DLD1 (cell line): ENCODE data around the gene COPRS.
"Not testable (repeated sequence)": the region's sequence is repeated elsewhere in the genome, so short reads cannot be mapped to it uniquely, and the experiment has no call there.

ENCODE experiments used
- in situ Hi-C: cut with HindIII; loops from 2 replicates; pipeline ENCODE4 v1.10.0; 2017; ENCODE audit warnings: low sequenced_read_pairs

COPRS gene

DNA sequence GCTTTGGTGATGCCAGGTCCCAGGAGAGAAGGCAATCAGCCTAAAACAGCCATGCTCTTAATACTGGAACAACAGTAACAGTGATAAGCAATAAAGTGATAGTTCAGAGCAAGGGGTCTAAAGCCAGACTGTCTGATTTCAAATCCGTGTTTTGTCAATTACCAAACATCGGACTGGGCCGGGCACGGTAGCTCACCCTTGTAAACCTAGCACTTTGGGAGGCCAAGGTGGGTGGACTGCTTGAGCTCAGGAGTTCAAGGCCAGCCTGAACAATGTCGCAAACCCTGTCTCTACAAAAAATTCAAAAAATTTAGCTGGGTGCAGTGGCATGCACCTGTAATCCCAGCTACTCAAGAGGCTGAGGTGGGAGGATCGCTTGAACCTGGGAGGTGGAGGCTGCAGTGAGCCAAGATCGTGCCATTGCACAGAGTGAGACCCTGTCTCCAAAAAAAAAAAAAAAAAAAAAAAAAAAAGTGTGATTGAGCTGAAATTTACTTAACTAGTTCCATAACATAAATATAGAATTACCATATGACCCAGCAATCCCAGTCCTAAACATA is 5.1 kb downstream of the COPRS start:
- in situ Hi-C loops, result no loop called here

DNA sequence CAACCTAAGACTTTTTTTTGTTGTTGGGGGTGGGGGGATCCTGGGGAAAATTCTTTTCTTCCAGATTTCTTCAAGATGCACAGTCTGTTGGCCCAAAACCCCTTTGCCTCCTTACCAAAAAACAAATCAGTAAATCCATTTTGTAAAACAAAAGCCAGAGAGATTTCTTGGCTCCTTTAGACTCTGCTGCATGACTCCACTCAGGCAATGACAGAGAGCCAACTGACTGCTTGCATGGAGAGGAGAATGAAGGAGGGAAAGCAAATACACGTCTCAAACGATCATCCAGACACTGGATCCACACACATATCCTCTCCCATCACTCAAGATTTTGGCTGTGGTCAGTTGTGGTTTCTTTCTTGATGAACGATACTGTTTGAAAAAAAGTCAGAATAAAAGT is 13.8 kb downstream of the COPRS start:
- in situ Hi-C loops, result no loop called here

DNA sequence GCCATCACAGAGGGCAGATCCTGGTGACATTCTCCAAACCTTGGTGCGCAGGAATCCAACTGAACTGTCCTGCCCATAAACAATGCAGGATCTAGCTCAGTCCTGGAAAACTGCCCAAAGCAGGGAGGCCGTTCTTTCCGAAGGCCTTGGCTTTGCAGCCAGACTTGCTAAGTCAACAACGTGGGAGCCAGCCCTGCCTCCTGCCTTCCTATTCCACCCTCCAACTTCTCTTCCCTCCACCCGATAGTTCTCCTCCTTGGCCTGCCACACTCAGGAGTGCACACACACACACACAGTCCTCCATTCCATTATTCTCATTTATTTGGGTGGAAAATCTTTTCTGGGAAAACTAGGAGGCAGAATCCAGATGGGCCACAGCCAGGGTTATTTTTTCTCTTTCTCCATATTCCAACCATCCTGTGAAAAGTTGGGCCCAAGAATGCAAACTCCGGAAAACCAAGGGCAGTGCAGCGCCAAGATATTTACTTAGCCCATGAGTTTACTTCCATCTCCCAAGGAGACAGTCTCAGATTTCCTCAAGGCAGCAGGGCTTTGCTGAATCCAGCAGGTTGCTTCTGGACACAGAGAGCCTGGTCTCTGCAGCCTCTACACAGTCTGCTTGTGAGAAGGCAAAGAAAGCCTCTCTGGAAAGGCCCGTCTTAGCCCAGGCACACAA is 15.8 kb downstream of the COPRS start:
- in situ Hi-C loops, result no loop called here

DNA sequence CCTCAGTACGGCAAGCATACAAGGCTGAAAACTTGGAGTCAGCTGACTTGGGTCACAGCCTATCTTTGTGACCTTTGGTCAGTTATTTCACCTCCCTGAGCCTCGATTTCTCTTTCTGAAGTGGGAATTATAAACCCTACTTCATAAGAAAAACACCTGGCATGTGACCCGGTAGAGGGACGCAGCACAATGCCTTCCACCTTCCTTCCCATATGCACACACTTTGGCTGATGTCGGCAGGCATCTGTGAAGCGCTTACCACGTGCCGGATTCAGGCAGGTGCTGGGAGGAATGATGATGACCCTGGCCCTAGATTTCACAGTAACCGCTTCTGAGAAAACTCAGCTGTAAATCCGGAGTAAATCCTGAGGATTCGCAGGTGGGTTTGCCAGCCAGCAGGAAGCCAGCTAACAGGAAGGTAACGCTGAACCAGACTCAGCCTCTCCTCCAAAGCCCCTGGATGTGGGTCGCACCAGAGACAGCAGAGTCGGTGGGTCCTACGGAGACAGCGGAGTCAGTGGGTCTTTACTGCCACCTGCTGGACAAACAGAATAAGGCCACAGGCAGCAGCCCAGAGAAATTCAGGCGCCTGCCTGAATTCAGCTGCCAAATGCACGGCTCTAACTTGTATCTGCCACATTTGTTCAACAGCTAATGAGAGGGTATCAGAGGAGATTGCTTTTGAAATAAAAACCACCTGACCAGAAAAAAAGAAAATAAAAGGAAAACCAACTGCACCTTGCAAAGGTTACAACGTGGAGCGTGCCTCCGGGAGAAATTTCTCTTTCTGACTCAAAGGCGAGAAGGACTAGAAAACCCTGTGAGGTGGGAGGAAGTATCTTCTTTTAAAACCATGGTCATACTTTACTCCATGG is 16.6 kb downstream of the COPRS start:
- in situ Hi-C loops, result no loop called here

DNA sequence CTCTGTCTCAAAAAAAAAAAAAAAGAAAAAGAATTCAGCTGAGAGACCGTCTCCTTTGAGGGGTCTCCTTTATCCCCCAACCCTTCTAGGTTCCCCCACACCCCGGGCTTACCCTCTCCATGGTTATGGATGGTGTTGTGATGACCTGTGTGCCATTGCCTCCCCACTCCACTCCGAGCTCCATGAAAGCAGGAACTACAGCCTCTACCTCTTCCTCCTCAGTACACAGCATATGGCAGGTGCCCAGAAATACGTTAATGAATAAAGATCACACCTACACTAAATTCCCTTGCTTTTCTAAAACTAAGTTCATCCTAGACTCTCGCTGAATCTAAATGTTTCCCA is 17.2 kb downstream of the COPRS start:
- in situ Hi-C loops, result no loop called here

DNA sequence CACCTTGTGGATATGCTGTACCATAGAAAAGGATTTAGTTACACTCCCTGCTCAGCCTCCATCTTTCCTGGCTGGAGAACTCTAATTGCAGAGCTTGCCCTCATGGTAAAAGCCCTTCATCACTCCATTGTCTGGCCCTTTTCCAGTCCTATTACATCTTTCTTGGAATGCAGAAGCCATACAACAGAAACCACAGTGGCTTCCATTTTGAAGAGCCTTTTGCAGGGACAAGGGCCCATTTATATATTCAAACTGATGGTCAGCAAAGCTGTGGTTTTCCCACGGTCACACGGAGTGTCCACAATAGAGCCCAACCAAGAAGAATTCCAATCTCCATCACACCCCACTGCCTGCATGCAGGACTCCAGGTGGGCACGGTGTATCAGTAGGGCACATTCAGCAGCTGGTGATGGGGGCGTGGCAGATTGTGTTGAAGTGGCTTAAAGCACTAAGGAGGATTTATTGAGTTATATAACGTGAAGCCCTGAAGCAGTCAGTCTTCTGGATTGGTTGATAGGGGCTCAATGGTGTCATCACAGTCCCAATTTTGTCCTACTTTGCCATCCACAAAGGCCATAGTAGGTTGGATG is 20.3 kb downstream of the COPRS start:
- in situ Hi-C loops, result no loop called here

DNA sequence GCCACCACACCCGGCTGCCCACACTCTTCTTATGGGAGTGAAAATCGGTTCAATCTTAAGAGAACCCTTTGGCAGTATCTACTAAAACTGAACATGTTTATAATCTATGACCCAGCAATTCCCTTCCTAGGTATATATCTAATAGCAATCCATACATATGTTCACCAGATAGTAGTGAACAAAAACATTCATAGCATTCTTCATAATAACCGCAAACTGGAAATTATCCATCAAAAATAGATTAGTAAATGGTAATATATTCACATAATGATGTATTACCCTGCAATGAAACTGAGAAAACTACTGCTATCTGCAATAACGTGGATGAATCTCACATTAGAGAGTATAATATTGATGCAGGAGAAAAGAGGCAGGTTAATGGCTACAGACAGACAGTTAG is 23.1 kb downstream of the COPRS start:
- in situ Hi-C loops, result no loop called here

DNA sequence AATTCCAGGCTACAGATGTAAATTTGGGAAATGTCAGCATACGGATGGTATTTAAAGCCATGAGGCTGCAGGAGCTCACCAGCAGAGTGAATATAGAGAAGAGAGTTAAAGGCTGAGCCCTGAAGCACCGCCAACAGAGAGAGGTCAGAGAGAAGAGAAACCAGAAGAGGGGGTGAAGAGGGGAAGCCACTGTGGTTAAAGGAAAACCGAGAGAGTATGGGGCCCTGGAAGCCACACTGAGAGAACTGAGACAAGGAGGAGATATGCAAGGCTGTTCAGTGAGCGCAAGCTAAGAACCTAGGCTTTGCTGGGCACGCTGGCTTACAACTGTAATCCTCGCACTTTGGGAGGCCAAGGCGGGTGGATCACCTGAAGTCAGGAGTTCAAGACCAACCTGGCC is 24.6 kb downstream of the COPRS start:
- in situ Hi-C loops, result no loop called here

DNA sequence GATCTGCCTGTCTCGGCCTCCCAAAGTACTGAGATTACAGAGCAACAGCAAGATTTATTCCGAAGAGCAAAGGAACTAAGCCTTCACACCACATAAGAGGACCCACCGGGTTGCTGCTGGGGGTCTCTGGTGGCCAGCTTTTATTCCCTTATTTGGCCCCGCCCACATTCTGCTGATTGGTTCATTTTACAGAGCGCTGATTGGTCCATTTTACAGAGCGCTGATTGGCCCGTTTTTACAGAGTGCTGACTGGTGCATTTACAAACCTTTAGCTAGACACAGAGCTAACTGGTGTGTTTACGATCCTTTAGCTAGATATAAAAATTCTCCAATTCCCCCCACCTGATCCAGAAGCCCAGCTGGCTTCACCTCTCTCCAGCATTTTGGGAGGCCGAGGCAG is 26.3 kb downstream of the COPRS start:
- in situ Hi-C loops, result no loop called here

DNA sequence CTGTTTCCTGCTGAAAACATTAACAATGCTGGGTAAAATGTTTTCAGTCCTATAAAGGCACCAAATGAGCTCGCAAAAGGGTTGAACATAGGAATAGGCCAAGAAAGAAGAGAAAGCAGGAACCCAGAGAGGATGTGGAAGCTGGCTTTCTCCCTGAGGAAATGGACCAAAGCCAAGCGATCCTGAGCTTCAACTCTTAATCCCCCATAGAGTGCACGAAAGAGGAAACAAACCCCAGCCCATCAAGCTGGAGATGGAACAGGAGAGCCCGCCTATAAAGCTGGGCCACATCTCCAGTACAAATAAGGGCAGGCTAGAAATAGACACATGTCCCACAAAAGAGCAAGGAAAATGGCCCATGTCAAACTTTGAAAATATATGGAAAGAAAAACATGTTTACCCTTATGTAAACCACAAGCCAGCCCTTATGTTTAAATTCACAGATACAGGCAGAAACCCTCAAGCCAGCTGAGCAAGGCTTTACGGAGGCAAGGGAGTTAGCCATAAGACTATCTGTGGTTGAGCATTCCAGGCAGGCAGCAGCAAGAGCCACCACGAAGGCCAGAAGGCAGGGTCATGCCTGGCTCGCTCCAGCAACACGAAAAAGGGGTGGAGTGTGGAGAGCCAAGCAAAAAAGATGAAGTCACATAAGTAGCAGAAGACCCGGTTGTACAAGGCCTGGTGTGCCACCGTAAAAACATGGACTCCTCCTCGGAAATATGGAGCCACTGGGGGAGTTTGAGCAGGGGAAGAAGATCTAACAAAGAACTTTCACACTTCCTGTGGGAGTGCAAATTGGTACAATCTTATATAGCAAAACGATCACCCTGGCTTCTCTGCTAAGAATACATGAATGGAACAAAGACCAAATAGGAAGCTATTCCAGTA is 27.8 kb downstream of the COPRS start:
- in situ Hi-C loops, result no loop called here

DNA sequence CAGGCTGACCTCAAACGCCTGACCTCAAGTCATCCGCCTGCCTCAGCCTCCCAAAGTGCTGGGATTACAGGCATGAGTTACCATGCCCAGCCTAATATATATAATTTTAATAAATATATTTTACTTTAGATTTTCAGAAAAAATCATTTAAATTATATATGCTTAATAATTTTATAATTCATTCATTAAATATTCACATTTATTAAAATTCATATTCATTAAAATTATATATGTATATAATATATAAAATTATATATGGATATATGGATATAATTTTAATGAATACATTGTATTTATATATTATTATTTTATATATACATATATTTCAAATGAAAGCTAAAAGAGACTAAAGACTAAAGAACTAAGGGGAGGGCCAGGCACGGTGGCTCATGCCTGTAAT is 29.4 kb downstream of the COPRS start:
- in situ Hi-C loops, result no loop called here

DNA sequence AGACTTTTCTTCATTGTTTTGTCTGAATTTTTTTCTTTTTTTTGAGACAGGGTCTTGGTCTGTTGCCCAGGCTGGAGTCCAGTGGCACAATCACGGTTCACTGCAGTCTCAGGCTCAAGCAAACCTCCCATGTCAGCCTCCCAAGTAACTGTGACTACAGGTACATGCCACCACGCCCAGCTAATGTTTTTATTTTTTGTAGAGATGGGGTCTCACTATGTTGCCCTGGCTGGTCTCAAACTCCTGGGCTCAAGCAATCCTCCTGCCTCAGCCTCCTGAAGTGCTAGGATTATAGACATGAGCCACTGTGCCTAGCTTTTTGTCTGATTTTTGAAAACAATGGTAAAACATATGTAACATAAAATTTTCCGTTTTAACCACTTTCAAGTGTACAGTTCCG is 30.1 kb downstream of the COPRS start:
- in situ Hi-C loops, result not testable (repeated sequence)

DNA sequence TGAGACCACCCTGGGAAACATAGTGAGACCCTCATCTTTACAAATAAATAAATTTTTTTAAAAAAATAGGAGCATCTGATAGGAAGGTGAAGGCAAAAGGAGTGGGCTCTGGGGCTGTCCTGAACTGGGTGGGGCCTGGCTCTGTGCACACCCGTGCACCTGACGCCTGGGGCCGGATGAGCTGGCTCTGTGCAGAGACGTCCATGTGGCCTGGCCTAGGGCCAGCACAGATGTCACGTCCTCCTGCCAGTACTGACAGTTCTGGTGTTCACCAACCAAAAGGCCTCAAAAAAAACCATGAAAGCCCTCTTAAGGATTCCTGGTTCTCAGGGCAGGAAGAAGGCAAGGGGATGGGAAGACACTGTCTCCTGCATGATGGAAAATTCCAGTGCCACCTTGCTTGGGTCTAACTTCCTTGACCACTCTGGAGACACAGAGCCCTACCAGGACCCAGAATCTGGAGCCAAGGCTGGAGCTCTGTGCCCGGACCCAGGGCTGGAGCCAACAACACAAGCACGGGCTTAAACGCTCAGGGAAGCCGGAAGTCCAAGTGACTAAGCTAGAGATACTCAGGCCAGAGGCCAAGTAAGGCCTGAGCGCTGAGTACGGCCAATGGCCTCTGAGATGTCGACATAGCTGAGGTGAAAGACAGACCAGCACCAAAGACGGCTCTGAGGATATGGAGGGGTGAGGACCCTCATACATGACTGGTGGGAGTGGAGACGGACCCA is 32.9 kb downstream of the COPRS start:
- in situ Hi-C loops, result no loop called here

DNA sequence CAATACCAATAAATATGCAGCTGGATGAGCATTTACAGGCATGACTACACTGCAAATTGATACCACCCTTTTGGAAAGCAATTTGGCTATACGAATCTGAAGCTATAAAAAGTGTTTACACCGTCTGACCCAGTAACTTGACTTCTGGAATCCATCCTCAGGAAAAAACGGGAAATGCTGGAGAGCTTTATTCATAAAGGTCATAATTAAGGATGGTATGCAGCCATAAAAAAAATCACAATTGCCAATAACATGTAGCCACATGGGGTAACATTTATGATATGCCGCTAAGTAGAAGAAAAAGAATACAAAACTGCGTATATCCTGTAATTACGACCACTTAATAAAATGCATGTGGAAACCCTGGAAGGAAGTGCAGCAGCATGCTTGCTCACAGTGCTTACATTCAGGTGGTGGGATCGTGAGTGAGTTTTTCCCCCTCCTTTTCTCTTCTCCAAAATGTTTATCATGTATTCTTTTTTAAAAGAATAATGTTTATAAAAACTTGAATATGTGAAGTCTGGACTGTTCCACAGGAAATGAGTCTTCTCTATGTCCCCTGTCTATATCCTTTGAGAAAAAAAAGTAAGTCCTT is 34.2 kb downstream of the COPRS start:
- in situ Hi-C loops, result no loop called here

DNA sequence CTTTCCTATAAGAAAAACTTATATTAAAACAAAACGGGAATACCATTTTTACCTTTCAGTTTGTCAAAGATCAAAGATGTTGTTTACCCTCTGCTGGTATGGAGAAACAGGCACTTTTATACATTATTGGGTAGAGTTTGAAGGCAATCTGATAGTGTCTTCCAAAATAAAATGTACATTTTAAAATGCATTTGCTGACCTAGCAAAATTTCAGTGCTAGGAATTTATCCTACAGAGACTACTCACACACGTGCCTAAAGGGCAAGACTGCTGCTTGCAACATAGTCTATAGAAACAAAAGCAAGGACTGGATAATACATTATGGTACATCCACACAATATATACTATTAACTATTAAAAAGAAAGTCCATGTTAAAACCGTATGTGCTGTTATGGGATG is 36.0 kb downstream of the COPRS start:
- in situ Hi-C loops, result no loop called here

DNA sequence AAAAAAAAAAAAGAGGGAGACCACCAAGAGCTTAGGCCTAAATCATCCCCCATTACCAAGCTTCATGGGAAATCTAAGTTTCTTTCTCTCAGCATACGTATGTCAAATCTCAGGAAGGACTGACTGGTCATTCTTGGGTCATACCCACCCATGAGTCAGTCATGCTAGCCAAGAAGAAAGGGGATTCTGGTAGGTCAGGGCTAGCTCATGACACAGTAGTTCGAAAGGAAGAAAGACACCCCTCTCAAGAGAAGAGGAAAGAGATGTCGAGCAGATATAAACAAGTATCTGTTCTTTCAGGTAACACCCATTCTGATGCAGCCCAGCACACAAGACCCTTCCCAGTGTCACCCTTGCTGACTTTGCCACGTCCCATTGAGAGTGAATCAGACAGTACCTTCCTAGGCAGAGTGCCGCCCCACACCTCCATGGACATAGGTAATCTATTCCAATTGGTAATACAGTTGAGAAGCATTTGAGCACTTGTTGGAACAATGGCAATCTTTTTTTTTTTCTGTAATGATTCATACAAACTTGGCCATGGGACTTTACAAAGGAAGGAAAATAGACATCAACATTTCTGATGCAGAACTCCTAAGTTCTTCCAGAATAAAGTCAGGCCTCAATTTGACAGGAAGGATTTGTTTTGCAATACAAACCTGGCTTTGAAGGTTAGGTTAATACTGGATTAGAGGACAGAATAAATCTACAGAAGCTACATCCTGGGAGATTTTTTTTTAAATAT is 38.2 kb downstream of the COPRS start:
- in situ Hi-C loops, result no loop called here

DNA sequence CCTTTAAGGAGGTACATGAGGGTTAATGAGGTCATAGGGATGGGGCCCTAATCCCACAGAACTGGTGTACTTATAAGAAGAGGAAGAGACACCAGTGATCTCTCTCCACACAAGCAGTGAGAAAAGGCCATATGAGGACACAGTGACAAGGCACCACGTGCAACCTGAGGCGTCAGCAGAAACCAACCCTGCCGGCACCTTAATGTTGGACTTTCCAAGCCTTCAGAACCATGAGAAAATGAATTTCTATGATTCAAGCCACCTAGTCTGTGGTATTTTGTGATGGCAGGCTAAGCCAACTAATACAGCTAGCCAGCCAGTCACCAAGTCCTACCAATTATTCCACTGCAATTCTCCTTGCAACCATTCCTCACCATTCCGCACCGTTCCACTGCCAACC is 39.5 kb downstream of the COPRS start:
- in situ Hi-C loops, result no loop called here

DNA sequence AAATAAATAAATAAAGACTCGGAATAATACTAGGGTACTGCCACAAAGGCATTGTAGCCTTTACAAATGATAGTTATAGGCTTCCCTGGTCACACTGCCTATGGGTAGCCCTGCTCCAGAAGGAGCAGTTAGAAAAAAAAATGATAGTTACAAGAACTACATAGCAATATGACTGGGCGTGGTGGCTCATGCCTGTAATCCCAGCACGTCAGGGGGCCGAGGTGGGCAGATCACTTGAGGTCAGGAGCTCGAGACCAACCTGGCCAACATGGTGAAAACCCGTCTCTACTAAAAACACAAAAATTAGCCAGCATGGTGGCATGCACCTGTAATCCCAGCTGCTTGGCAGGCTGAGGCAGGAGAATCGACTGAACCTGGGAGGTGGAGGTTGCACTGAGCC is 40.2 kb downstream of the COPRS start:
- in situ Hi-C loops, result not testable (repeated sequence)

DNA sequence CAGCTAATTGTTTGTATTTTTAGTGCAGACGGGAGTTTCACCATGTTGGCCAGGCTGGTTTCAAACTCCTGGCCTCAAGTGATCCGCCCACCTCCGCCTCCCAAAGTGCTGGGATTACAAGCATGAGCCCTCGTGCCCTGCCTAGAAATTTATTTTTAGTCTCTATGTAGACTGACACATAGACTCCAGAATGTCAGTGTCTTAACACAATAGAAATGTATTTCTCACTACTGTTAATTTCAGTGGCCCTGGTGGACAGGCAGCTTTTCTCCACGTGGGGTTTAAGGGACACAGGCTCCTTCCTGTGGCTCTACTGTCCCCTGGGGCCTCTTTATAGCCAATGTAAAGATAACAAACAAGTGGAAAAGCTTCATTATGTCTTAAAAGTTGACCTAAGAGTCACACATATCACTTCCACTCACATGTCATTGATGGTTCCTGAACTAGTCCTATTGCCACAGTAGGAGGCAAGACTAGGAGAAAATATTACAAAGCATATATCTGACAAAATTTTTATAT is 43.8 kb downstream of the COPRS start:
- in situ Hi-C loops, result no loop called here
